Measurements from ENCODE around the gene FHDC1.

The FHDC1 gene

GRCh38 chr4:153023692-153024394 lies 87.7 kb downstream of the FHDC1 start:
- TF ChIP-seq FOXP2 (optimal IDR thresholded peaks at IDR 0.05; ENCODE audit: borderline replicate concordance, extremely low read depth, extremely low read length, insufficient read depth) = no peak
- TF ChIP-seq SIN3A (IDR thresholded peaks at IDR 0.05; ENCODE audit: borderline replicate concordance, insufficient read depth, low read length) = no peak
- TF ChIP-seq REST (IDR thresholded peaks at IDR 0.05; ENCODE audit: insufficient read depth in 1 of 2, low read depth in 2 of 2, low read length in 2 of 2) = no peak
- no peak for TF ChIP-seq POLR2AphosphoS5 (IDR thresholded peaks at IDR 0.05; ENCODE audit: low read depth, low read length)
- no peak for TF ChIP-seq TAF1 (IDR thresholded peaks at IDR 0.05; ENCODE audit: borderline replicate concordance, insufficient read depth, low read length)

- TF ChIP-seq REST (IDR thresholded peaks at IDR 0.05; ENCODE audit: insufficient read depth in 1 of 2, low read depth in 2 of 2, low read length in 2 of 2) (no peak), POLR2AphosphoS5 (IDR thresholded peaks at IDR 0.05; ENCODE audit: low read depth, low read length) (no peak), SIN3A (IDR thresholded peaks at IDR 0.05; ENCODE audit: borderline replicate concordance, insufficient read depth, low read length) (no peak), FOXP2 (optimal IDR thresholded peaks at IDR 0.05; ENCODE audit: borderline replicate concordance, extremely low read depth, extremely low read length, insufficient read depth) (no peak), TAF1 (IDR thresholded peaks at IDR 0.05; ENCODE audit: borderline replicate concordance, insufficient read depth, low read length) (no peak)
Observed at GRCh38 chr4:153024466-153024865, 88.3 kb downstream of the FHDC1 start.

- TF ChIP-seq FOXP2 (optimal IDR thresholded peaks at IDR 0.05; ENCODE audit: borderline replicate concordance, extremely low read depth, extremely low read length, insufficient read depth) (no peak), REST (IDR thresholded peaks at IDR 0.05; ENCODE audit: insufficient read depth in 1 of 2, low read depth in 2 of 2, low read length in 2 of 2) (no peak), SIN3A (IDR thresholded peaks at IDR 0.05; ENCODE audit: borderline replicate concordance, insufficient read depth, low read length) (no peak), TAF1 (IDR thresholded peaks at IDR 0.05; ENCODE audit: borderline replicate concordance, insufficient read depth, low read length) (no peak), POLR2AphosphoS5 (IDR thresholded peaks at IDR 0.05; ENCODE audit: low read depth, low read length) (no peak)
Observed at GRCh38 chr4:153025406-153025805, 89.3 kb downstream of the FHDC1 start.

- TF ChIP-seq FOXP2 (optimal IDR thresholded peaks at IDR 0.05; ENCODE audit: borderline replicate concordance, extremely low read depth, extremely low read length, insufficient read depth) (no peak), REST (IDR thresholded peaks at IDR 0.05; ENCODE audit: insufficient read depth in 1 of 2, low read depth in 2 of 2, low read length in 2 of 2) (no peak), POLR2AphosphoS5 (IDR thresholded peaks at IDR 0.05; ENCODE audit: low read depth, low read length) (no peak), TAF1 (IDR thresholded peaks at IDR 0.05; ENCODE audit: borderline replicate concordance, insufficient read depth, low read length) (no peak), SIN3A (IDR thresholded peaks at IDR 0.05; ENCODE audit: borderline replicate concordance, insufficient read depth, low read length) (no peak)
Observed at GRCh38 chr4:153026591-153027346, 90.6 kb downstream of the FHDC1 start.
